H1 (cell line): ENCODE data around the gene BCL2L13. TPM values are rescaled to one million over a fixed set of nuclear protein-coding genes. Genes with fewer than 3 reads are reported as not detected.

Source experiments
- CTCF ChIA-PET: fragments of 300-600 bp; sonication (Branson Sonifier 250); formaldehyde crosslinking; loops from one replicate; lab custom pipeline; 2021; ENCODE audit not compliant: partially characterized antibody; lab: Charles Lee
- POLR2A ChIA-PET: fragments of 300-600 bp; sonication (Branson Sonifier 250); formaldehyde crosslinking; loops from one replicate; lab custom pipeline; 2021; ENCODE audit warnings: inconsistent platforms; ENCODE audit not compliant: partially characterized antibody; lab: Charles Lee
- DNase-seq, 2 experiments: peaks; one replicate each; pipeline versions ENCODE4 v3.0.0 to v3.0.0-alpha.2; 2010 to 2022; ENCODE audit warnings: low spot score in 2 of 2, low read depth in 1 of 2, mixed read lengths in 1 of 2
- FAIRE-seq: peaks from 2 replicates; lab custom pipeline; 2011; peaks lifted over from hg19 to GRCh38; lab: Jason Lieb, UNC
- H2AFZ ChIP-seq: 2 replicates; pipeline ENCODE4 v1.8.1; 2012; ENCODE audit warnings: low read length, inconsistent platforms
- H2AK5ac ChIP-seq: 2 replicates; pipeline ENCODE4 v1.6.1; 2013; ENCODE audit warnings: low read depth, low read length
- H2BK120ac ChIP-seq: replicated peaks from 2 replicates; pipeline ENCODE3; 2013; ENCODE audit warnings: low read depth, low read length, inconsistent platforms
- H2BK12ac ChIP-seq: 2 replicates; pipeline ENCODE4 v1.6.1; 2013; ENCODE audit warnings: low read depth, low read length
- H2BK15ac ChIP-seq: 2 replicates; pipeline ENCODE4 v1.6.1; 2013; ENCODE audit warnings: low read length
- H2BK20ac ChIP-seq: 2 replicates; pipeline ENCODE4 v1.6.1; 2013; ENCODE audit warnings: low read length
- H2BK5ac ChIP-seq: 2 replicates; pipeline ENCODE4 v1.6.1; 2013; ENCODE audit warnings: low read depth, low read length
- H3K14ac ChIP-seq: 2 replicates; pipeline ENCODE4 v1.6.1; 2013; ENCODE audit warnings: inconsistent platforms; ENCODE audit not compliant: insufficient read length
- H3K18ac ChIP-seq: 2 replicates; pipeline ENCODE4 v1.6.1; 2013; ENCODE audit warnings: low read length; ENCODE audit errors: extremely low read depth
- H3K23ac ChIP-seq: 2 replicates; pipeline ENCODE4 v1.6.1; 2013; ENCODE audit warnings: inconsistent platforms; ENCODE audit not compliant: insufficient read length
- H3K23me2 ChIP-seq: 2 replicates; pipeline ENCODE4 v1.6.1; 2013; ENCODE audit warnings: low read depth, low read length
- H3K27ac ChIP-seq: 2 replicates; pipeline ENCODE4 v1.6.1; 2011; ENCODE audit warnings: low read depth, low read length, inconsistent platforms
- H3K27me3 ChIP-seq, 4 experiments: replicated peaks in 1 of 4; 1 replicate in 1 of 4; 2 replicates in 3 of 4; pipeline versions ENCODE4 v1.6.1 to v1.8.1; 2011 to 2013; ENCODE audit warnings: low read length in 3 of 4, mild to moderate bottlenecking in 3 of 4, inconsistent platforms in 2 of 4, mixed read lengths in 2 of 4, moderate library complexity in 1 of 4; ENCODE audit not compliant: control insufficient read depth in 3 of 4, insufficient read depth in 3 of 4; ENCODE audit errors: extremely low read depth in 1 of 4
- H3K36me3 ChIP-seq, 4 experiments: 2 replicates each; pipeline versions ENCODE4 v1.6.1 to v1.8.1; 2011 to 2013; ENCODE audit warnings: mild to moderate bottlenecking in 4 of 4, low read length in 3 of 4, moderate library complexity in 2 of 4, control low read depth in 1 of 4, inconsistent platforms in 1 of 4; ENCODE audit not compliant: insufficient read depth in 4 of 4, control insufficient read depth in 2 of 4
- H3K4ac ChIP-seq: replicated peaks from 2 replicates; pipeline ENCODE3; 2013; ENCODE audit warnings: low read length, low read depth, mixed read lengths, inconsistent platforms; ENCODE audit not compliant: insufficient read length
- H3K4me1 ChIP-seq, 4 experiments: replicated peaks in 1 of 4; 1 replicate in 1 of 4; 2 replicates in 3 of 4; pipeline versions ENCODE4 v1.6.1 to v1.8.1; 2011 to 2013; ENCODE audit warnings: low read length in 3 of 4, inconsistent platforms in 2 of 4, mixed read lengths in 1 of 4; ENCODE audit not compliant: insufficient read depth in 4 of 4, control insufficient read depth in 3 of 4
- H3K4me2 ChIP-seq, 2 experiments: 2 replicates each; pipeline versions ENCODE4 v1.6.1 to v1.8.1; 2011 to 2013; ENCODE audit warnings: low read depth in 2 of 2, low read length in 2 of 2, control low read depth in 1 of 2, inconsistent platforms in 1 of 2, mild to moderate bottlenecking in 1 of 2; ENCODE audit not compliant: insufficient read depth in 1 of 2
- H3K4me3 ChIP-seq, 4 experiments: fragments of 200-600, 300-600 bp in 1 of 4; sonication (generic), shearing (Covaris generic), sonication (Bioruptor Twin) in 1 of 4; 2 replicates each; pipeline versions ENCODE4 v1.5.1 to v1.8.1; 2011 to 2016; ENCODE audit warnings: low read length in 4 of 4, low read depth in 3 of 4, control low read depth in 2 of 4, inconsistent platforms in 2 of 4, mild to moderate bottlenecking in 2 of 4, mixed read lengths in 1 of 4, moderate library complexity in 1 of 4; ENCODE audit not compliant: insufficient read depth in 2 of 4; ENCODE audit errors: extremely low read depth in 1 of 4
- H3K56ac ChIP-seq: replicated peaks from 2 replicates; pipeline ENCODE3; 2013; ENCODE audit warnings: low read depth, mild to moderate bottlenecking, mixed read lengths, low read length, inconsistent platforms; ENCODE audit not compliant: insufficient read length
- H3K79me1 ChIP-seq: 2 replicates; pipeline ENCODE4 v1.6.1; 2013; ENCODE audit warnings: low read depth, low read length, control low read depth
- H3K79me2 ChIP-seq, 2 experiments: 2 replicates each; pipeline versions ENCODE4 v1.6.1 to v1.8.1; 2012 to 2013; ENCODE audit warnings: low read length in 2 of 2, mild to moderate bottlenecking in 2 of 2, inconsistent platforms in 1 of 2; ENCODE audit not compliant: insufficient read depth in 2 of 2, control insufficient read depth in 1 of 2
- H3K9ac ChIP-seq, 4 experiments: replicated peaks in 1 of 4; 1 replicate in 1 of 4; 2 replicates in 3 of 4; pipeline versions ENCODE4 v1.6.1 to v1.8.1; 2011 to 2013; ENCODE audit warnings: low read depth in 3 of 4, low read length in 3 of 4, control low read depth in 2 of 4, mild to moderate bottlenecking in 2 of 4, moderate library complexity in 2 of 4, inconsistent platforms in 1 of 4; ENCODE audit errors: extremely low read depth in 1 of 4
- H3K9me3 ChIP-seq, 2 experiments: 2 replicates each; pipeline versions ENCODE4 v1.6.1 to v1.8.1; 2012 to 2013; ENCODE audit warnings: mild to moderate bottlenecking in 2 of 2, moderate library complexity in 2 of 2, control low read depth in 1 of 2, inconsistent platforms in 1 of 2, low read depth in 1 of 2, low read length in 1 of 2, mixed read lengths in 1 of 2; ENCODE audit not compliant: insufficient read depth in 2 of 2
- H4K20me1 ChIP-seq, 2 experiments: replicated peaks in 1 of 2; 2 replicates each; pipeline versions ENCODE3 to v1.8.1; 2011 to 2013; ENCODE audit warnings: inconsistent platforms in 2 of 2, low read length in 2 of 2, mild to moderate bottlenecking in 1 of 2; ENCODE audit not compliant: insufficient read depth in 2 of 2, control insufficient read depth in 1 of 2
- H4K5ac ChIP-seq: 2 replicates; pipeline ENCODE4 v1.6.1; 2013; ENCODE audit warnings: low read length, low read depth, mixed read lengths, inconsistent platforms; ENCODE audit not compliant: insufficient read length
- H4K8ac ChIP-seq: 2 replicates; pipeline ENCODE4 v1.8.0; 2013; ENCODE audit warnings: mild to moderate bottlenecking, moderate library complexity, low read length, inconsistent platforms; ENCODE audit not compliant: insufficient read depth; ENCODE audit errors: extremely low read depth
- H4K91ac ChIP-seq: replicated peaks from 2 replicates; pipeline ENCODE3; 2013; ENCODE audit warnings: low read length, mixed read lengths, inconsistent platforms; ENCODE audit not compliant: insufficient read length
- JUN ChIP-seq: IDR thresholded peaks from 2 replicates; pipeline ENCODE4 v1.6.1; 2011; ENCODE audit warnings: low read depth, mild to moderate bottlenecking, improper control_type of control experiment, low read length
- KDM5A ChIP-seq: fragments of 200-600 bp; IDR thresholded peaks from 2 replicates; pipeline ENCODE4 v1.7.1; 2012; ENCODE audit warnings: mild to moderate bottlenecking, low read length, inconsistent platforms, mixed read lengths
- SRF ChIP-seq: IDR thresholded peaks from 2 replicates; pipeline ENCODE4 v1.6.1; 2011; ENCODE audit warnings: mild to moderate bottlenecking, low read depth, low read length, moderate library complexity
- WGBS, 2 experiments: shearing (Covaris generic) in 1 of 2; methylation state at CpG; one replicate each; pipeline versions ENCODE4 v1.1.6 to v1.1.7; 2013 to 2015; ENCODE audit warnings: low lambda C conversion rate in 2 of 2, mixed read lengths in 2 of 2, inconsistent platforms in 1 of 2, low coverage in 1 of 2, missing lambda C conversion rate in 1 of 2; ENCODE audit not compliant: insufficient replicate concordance in 2 of 2, insufficient coverage in 1 of 2, insufficient read length in 1 of 2; ENCODE audit errors: extremely low coverage in 1 of 2, missing lambda C conversion rate in 1 of 2; 5-methylcytosine and 5-hydroxymethylcytosine counted together
- polyA plus RNA-seq, 7 experiments: library from polyadenylated mRNA; depleted of rRNA in 3 of 7; stranded (reverse) in 5 of 7; unstranded in 2 of 7; fragments of >200 nt in 5 of 7; fragments of 200-250 nt in 2 of 7; gene quantifications; 1 replicate in 5 of 7; 2 replicates in 1 of 7; 4 replicates in 1 of 7; pipeline versions ENCODE4 v1.2.1 to v1.2.3, GENCODE V29; 2011 to 2013; ENCODE audit warnings: missing spikeins in 2 of 7, mixed read lengths in 2 of 7
- total RNA-seq: library from RNA; stranded (reverse); fragmentation: NEBNext Ultra II Directional; extraction: Animal tissue kit (Norgen Biotek cat#: 25700); gene quantifications from 2 replicates; pipeline ENCODE4 v1.2.1, GENCODE V29; 2021
- TF ChIP-seq, protein P1 (sequence below): IDR thresholded peaks from 2 replicates; pipeline ENCODE4 v1.6.1; 2011; ENCODE audit warnings: low read depth, mild to moderate bottlenecking, low read length; ENCODE audit not compliant: insufficient read depth

Gene BCL2L13
- total and polyA plus RNA-seq, 2 of the 8 experiments (the other 6 are each of a cell fraction or from before 2014, with no cell fraction given), result 20.7 to 35.0 TPM

- no peak for TF ChIP-seq JUN
- TF ChIP-seq, protein P1, sequence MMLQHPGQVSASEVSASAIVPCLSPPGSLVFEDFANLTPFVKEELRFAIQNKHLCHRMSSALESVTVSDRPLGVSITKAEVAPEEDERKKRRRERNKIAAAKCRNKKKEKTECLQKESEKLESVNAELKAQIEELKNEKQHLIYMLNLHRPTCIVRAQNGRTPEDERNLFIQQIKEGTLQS, result no peak
- TF ChIP-seq SRF, result no peak
- no peak for TF ChIP-seq KDM5A
- TF ChIP-seq, all 59 proteins: peak for 0
- Histone ChIP-seq H3K9me3 (no peaks in the 10 kb centered on the region), H2BK20ac (no peak overlapping the region), H4K5ac (no peak overlapping the region), H3K4me3 (no peak overlapping the region), H2BK15ac (no peak overlapping the region), H4K20me1 (peaks cover 1 to 2% of the 10 kb centered on the region in 2 experiments), H4K8ac (no peak overlapping the region), H3K4me2 (no peak overlapping the region), H2BK120ac (no peak overlapping the region), H2BK12ac (no peak overlapping the region), H3K36me3 (peaks cover 13 to 44% (median 31%) of the 10 kb centered on the region in 4 experiments), H2BK5ac (no peak overlapping the region), H3K79me2 (0 out of 4 replicates have a peak, but pooled peaks cover 0 to 6% of the 10 kb centered on the region in 2 experiments), H3K14ac (no peak overlapping the region), H3K18ac (no peak overlapping the region), H3K79me1 (no peaks in the 10 kb centered on the region; the same call in 1 of the 2 replicates), H3K23ac (no peak overlapping the region), H3K56ac (no peak overlapping the region), H3K27ac (no peak overlapping the region), H3K23me2 (no peaks in the 10 kb centered on the region), H3K4me1 (no peaks in the 10 kb centered on the region), H2AK5ac (no peak overlapping the region), H3K27me3 (no peaks in the 10 kb centered on the region), H4K91ac (no peak overlapping the region), H2AFZ (no peak overlapping the region), H3K9ac (no peak overlapping the region), H3K4ac (no peak overlapping the region)
- no peak for FAIRE-seq
- WGBS, 2 experiments, result 91% methylated on average over 4 of the region's 4 CpGs; no CpG with 5 or more reads in 1 of the 2 experiments
- POLR2A ChIA-PET, result interaction anchor here (1.3 to 3.2 kb wide), 2 partner anchors 11 to 19 kb away, joined by 5 to 12 read pairs; no protein-coding TSS in a partner anchor
- DNase-seq, result no peak
- CTCF ChIA-PET, result interaction anchor here (2.1 kb wide), 1 partner anchor 49 kb away, joined by 7 read pairs; no protein-coding TSS in a partner anchor
Measured at GRCh38 chr22:17607891-17608521, 30.6 kb upstream of the BCL2L13 start.
